ENCODE results near the gene KCNIP4. TPM values are rescaled to one million over a fixed set of nuclear protein-coding genes. Genes with fewer than 3 reads are reported as not detected.
"Not testable (repeated sequence)": the region's sequence is repeated elsewhere in the genome, so short reads cannot be mapped to it uniquely, and the experiment has no call there.

Gene KCNIP4
- not detected in 2 replicates for total RNA-seq

DNA sequence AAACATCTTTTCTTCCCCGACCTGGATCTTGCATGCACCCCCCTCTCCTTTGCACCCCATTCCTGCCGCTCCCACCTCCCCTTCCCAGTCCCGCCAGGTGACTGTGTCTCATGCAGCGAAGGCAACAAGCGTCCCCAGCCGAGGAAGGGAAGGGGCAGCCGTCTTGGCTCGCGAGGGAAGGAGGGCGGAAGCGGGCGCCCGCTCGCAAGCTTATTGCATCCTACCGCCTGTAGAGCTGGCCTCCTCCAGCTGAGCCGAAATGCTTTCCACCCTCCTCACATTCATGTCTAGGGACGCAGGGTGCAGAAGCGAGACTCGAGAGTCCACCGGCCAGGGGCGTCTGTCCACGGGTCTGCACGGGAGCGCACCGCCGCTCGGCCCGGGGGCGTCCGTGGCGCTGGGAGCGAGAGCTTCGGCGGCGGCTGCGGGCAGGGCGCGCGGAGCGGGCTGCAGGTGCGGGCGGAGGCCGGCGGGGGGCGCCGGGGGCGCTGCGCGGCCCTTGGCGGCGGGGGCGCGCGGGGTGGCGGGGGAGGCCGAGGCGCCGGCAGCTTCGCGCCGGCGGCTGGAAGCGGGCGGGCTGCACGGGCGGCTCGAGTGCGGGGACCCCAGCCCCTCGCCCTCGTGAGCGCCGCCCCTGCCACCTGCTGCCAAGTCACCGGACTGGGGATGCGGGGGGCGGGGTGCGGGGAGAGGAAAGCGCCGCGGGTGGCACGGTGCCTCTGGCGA is at the start of gene KCNIP4:
Gene KCNIP4, minus strand, starts transcription at position 426 of the 726 bp plus-strand sequence.
- intact Hi-C loops (cut with micrococcal nuclease), result no loop called here
- no peak within 1 kb of the TSS for H3K4me3 Mint-ChIP-seq

DNA sequence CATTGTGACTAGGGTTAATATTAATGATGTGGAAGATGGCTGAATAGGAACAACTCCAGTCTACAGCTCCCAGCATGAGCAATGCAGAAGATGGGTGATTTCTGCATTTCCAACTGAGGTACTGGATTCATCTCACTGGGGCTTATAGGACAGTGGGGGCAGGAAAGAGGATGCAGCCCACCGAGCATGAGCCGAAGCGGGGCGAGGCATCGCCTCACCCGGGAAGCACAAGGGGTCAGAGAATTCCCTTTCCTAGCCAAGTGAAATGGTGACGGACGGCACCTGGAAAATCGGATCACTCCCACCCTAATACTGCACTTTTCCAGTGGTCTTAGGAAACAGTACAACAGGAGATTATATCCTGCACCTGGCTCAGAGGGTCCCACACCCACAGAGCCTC is 48.0 kb upstream of the KCNIP4 start:
- not testable (repeated sequence) for H3K27me3 Mint-ChIP-seq, H3K4me1 Mint-ChIP-seq

More for the DNA sequence above, at the start of gene KCNIP4:
- Mint-ChIP-seq H3K27ac (no peak within 1 kb of the TSS), H3K4me1 (no peaks in the 10 kb centered on the region), H3K27me3 (peaks cover 27% of the 10 kb centered on the region), H3K36me3 (ENCODE audit: low read depth) (no peaks in the 10 kb centered on the region), H3K9me3 (no peaks in the 10 kb centered on the region)
- no peak for DNase-seq

DNA sequence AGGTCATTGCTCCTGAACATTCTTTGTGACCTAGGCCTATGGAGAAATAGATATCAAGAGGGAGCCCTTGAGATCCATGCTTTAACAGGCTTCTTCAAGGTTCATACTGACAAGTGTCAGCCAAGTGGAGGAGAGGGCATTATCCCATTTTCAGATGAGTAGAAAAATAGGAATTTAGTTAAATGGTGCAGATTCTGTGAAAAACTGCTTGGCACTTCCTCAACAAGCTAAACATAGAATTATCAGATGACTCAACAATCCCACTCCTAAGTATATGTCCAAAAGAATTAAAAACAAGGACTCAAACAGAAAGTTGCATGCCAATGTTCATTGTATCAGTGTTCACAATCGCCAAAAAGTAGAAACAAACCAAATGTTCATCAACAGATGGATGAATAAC is 43.8 kb upstream of the KCNIP4 start:
- Mint-ChIP-seq H3K27me3 (no peaks in the 10 kb centered on the region), H3K4me3 (no peak overlapping the region), H3K4me1 (no peaks in the 10 kb centered on the region), H3K9me3 (no peaks in the 10 kb centered on the region), H3K27ac (no peak overlapping the region), H3K36me3 (ENCODE audit: low read depth) (no peaks in the 10 kb centered on the region)
- no peak for DNase-seq
- intact Hi-C loops (cut with micrococcal nuclease), result no loop called here

More for the DNA sequence above, 48.0 kb upstream of the KCNIP4 start:
- H3K4me3 Mint-ChIP-seq; H3K9me3 Mint-ChIP-seq; H3K36me3 Mint-ChIP-seq (ENCODE audit: low read depth); H3K27ac Mint-ChIP-seq; DNase-seq; intact Hi-C loops (cut with micrococcal nuclease): not testable (repeated sequence)

DNA sequence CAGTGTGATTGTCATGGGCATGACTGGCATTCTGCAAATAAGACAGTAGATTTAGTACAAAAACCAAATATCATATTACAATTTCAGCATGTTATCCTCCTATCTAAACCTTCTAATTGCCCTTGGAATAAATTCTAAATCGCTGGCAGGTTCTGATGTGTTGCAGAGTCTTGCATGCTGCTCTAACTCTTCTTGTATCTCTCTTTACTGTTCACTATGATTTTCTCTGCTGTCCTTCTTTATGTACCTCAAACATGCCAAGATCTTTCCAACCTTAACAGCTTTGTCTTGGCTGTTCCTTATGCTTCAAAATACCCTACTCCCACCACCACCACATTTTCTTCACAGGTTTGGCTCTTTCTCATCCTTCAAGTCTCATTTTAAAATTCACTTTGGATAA is 43.0 kb upstream of the KCNIP4 start:
- no peak overlapping the region for H3K27ac Mint-ChIP-seq
- DNase-seq, result no peak
- no peaks in the 10 kb centered on the region for H3K4me1 Mint-ChIP-seq
- H3K27me3 Mint-ChIP-seq, result no peaks in the 10 kb centered on the region
- intact Hi-C loops (cut with micrococcal nuclease), result no loop called here
- H3K4me3 Mint-ChIP-seq, result no peak overlapping the region
- H3K9me3 Mint-ChIP-seq, result no peaks in the 10 kb centered on the region
- H3K36me3 Mint-ChIP-seq (ENCODE audit: low read depth), result no peaks in the 10 kb centered on the region

DNA sequence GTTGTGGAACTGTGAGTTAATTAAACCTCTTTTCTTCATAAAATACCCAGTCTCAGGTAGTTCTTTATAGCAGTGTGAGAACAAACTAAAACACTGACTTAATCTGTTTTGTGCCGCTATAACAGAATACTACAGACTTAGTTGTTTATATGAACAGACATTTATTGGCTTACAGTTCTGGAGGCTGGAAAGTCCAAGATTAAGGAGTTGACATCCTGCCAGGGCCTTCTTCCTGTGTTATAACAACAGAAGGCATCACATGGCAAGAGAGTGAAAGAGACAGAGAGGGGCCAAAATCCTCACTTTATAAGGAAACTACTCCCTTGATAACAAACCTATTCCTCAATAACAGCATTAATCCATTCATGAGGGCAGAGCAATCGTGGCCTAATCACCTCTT is 42.5 kb upstream of the KCNIP4 start:
- Mint-ChIP-seq H3K36me3 (ENCODE audit: low read depth) (no peaks in the 10 kb centered on the region), H3K9me3 (no peaks in the 10 kb centered on the region), H3K27me3 (no peaks in the 10 kb centered on the region), H3K4me1 (no peaks in the 10 kb centered on the region), H3K4me3 (no peak overlapping the region), H3K27ac (no peak overlapping the region)
- intact Hi-C loops (cut with micrococcal nuclease), result no loop called here
- no peak for DNase-seq

DNA sequence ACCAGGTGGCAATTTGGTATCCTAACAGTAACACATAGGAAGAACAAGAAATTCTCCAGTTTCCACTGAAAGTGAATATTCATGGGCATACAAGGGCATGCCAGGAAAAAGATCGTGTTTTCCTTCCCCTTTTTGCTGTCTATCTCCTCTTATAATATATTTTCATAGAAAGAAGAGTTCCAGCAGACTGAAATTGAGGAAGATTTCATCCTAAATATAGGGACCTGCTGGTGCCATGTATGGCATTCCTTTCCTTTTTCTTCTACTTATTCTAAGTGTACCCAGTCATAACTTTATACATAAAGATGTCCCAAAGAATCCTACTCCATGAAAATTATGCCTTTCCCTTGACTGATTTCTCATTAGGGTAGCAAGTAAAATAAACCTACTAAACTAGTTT is 40.8 kb upstream of the KCNIP4 start:
- intact Hi-C loops (cut with micrococcal nuclease), result no loop called here
- Mint-ChIP-seq H3K27ac (no peak overlapping the region), H3K4me3 (no peak overlapping the region), H3K9me3 (no peaks in the 10 kb centered on the region), H3K27me3 (no peaks in the 10 kb centered on the region), H3K4me1 (no peaks in the 10 kb centered on the region), H3K36me3 (ENCODE audit: low read depth) (no peaks in the 10 kb centered on the region)
- no peak for DNase-seq

DNA sequence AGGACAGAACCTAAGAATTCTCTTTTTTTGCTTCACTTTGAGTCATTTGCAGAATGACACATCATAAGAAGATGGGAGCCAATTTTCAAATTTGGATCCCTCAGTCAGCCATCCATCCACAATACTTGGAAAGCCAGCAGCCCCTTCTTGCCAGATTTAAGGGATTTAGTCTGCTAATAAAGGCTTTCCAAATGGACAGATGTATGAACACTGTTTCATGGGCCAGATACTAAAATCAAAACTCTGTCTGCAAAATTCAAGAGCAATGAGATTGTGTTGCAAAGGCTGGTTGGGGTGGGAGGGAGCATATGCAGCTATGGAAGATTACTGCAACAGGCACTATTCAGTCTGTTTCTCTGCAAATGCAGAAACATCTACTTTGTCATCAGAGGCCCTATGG is 37.7 kb upstream of the KCNIP4 start:
- H3K27ac Mint-ChIP-seq, result no peak overlapping the region
- no peaks in the 10 kb centered on the region for H3K36me3 Mint-ChIP-seq (ENCODE audit: low read depth)
- intact Hi-C loops (cut with micrococcal nuclease), result no loop called here
- DNase-seq, result no peak
- no peaks in the 10 kb centered on the region for H3K27me3 Mint-ChIP-seq
- H3K4me3 Mint-ChIP-seq, result no peak overlapping the region
- no peaks in the 10 kb centered on the region for H3K4me1 Mint-ChIP-seq
- no peaks in the 10 kb centered on the region for H3K9me3 Mint-ChIP-seq

DNA sequence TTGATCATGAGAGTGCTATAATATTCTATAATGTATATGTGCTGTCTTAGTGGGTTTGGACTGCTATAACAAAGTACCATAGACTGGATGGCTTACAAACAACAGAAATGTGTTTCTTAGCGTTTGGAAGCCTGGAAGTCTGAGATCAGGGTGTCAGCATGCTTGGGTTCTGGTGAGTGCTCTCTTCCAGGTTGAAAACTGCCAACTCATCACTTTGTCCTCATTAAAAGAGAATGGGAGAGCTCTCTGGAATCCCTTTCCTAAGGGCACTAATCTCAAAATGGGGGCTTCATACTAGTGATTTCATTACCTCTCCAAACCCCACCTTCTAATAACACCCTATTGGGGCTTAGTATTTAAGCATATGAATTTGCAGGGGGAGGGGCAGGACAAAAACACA is 33.5 kb upstream of the KCNIP4 start:
- Mint-ChIP-seq H3K9me3 (no peaks in the 10 kb centered on the region), H3K27me3 (no peaks in the 10 kb centered on the region)
- intact Hi-C loops (cut with micrococcal nuclease), result no loop called here

DNA sequence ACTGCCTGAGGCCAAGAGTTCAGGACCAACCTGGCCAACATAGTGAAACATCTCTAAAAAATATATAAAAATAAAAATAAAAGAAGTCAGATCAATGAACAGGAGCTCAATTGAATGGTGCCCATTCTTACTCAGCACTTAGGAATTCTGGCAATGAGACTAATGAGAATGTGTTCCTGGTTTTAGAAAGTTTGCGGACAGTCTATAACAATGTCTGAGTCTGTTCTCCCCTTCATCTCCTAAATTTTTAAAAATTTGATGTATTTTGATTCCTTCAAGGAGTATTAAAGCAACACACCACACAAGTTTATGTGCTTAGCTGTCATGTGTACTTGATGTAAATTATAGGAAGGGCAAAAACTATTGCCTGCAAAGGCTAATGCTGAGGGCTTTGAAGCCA is 30.6 kb upstream of the KCNIP4 start:
- DNase-seq, result no peak
- no peaks in the 10 kb centered on the region for H3K4me1 Mint-ChIP-seq

More for the DNA sequence above, 33.5 kb upstream of the KCNIP4 start:
- DNase-seq, result no peak
- H3K36me3 Mint-ChIP-seq (ENCODE audit: low read depth), result no peaks in the 10 kb centered on the region
- no peak overlapping the region for H3K27ac Mint-ChIP-seq
- no peaks in the 10 kb centered on the region for H3K4me1 Mint-ChIP-seq
- no peak overlapping the region for H3K4me3 Mint-ChIP-seq

DNA sequence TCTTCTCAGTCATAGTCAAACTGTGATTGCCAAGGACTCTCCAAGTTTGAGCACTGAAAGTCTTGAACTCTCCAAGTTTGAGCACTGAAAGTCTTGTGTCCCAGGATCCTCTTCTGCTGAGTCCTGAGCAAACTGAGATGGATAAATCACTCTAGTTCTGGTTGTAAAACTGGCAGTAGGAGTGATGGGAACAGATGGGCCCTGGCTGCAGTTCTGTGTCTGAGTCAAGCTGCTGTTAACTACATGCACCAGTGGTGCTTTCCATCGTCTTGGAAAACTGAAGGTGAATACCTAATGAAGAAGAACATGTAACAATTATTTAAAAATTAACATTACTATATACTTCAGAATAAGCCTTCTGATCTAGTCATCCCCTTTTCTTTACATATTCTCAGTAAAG is 27.6 kb upstream of the KCNIP4 start:
- Mint-ChIP-seq H3K36me3 (ENCODE audit: low read depth) (no peaks in the 10 kb centered on the region), H3K4me1 (no peaks in the 10 kb centered on the region), H3K27ac (no peak overlapping the region), H3K9me3 (peaks cover 10% of the 10 kb centered on the region), H3K27me3 (no peaks in the 10 kb centered on the region), H3K4me3 (no peak overlapping the region)
- intact Hi-C loops (cut with micrococcal nuclease), result no loop called here
- DNase-seq, result no peak

More for the DNA sequence above, 30.6 kb upstream of the KCNIP4 start:
- Mint-ChIP-seq H3K27ac (no peak overlapping the region), H3K36me3 (ENCODE audit: low read depth) (no peaks in the 10 kb centered on the region), H3K9me3 (peaks cover 10% of the 10 kb centered on the region), H3K4me3 (no peak overlapping the region), H3K27me3 (no peaks in the 10 kb centered on the region)
- intact Hi-C loops (cut with micrococcal nuclease), result no loop called here

DNA sequence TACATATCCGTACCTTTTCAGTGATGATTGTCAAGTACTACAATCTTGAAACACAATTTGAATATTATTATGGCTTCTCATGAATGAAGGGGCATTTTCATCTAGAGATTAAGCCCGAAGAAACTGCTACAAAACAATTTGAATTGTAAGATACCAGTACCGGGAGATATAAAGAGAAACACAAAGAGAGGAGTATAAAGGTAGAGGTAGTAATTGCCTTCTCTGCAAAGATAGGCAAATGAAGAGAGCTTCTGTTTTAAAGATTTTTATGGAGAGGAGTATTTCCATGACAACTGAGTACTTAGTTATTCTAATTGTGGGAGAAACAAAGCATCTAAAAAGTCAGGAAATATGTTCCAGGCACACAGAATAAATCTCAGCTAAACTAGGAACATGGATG is 25.3 kb upstream of the KCNIP4 start:
- no peak overlapping the region for H3K4me3 Mint-ChIP-seq
- intact Hi-C loops (cut with micrococcal nuclease), result no loop called here

DNA sequence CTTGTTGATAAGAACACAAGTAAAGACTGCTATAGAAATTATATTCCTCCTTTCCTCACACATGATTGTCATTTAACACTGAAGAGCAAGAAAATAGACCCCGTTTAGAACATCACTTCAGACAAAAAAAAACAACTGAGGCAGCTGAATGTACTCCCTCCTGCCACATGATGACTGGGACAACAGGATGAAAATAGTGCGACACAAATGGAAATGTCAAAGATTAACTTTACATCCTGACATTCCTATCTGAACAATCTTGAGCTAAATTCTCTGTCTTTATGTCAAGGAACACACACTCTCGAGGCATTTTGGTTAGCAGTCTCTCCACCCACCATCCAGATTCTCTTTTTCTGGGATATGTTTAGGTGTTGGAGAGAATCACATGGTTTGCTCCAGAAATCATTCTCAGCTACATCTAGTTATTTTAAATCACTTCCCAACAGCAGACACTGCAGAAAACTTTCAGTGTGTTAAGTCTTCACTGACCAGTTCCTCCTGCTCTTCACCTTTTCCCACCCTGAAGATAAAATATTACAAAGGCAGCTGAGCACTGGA is 16.3 kb upstream of the KCNIP4 start:
- H3K4me1 Mint-ChIP-seq, result no peaks in the 10 kb centered on the region
- no peaks in the 10 kb centered on the region for H3K9me3 Mint-ChIP-seq
- H3K27me3 Mint-ChIP-seq, result no peaks in the 10 kb centered on the region
- no peak overlapping the region for H3K4me3 Mint-ChIP-seq
- no peak overlapping the region for H3K27ac Mint-ChIP-seq
- no peaks in the 10 kb centered on the region for H3K36me3 Mint-ChIP-seq (ENCODE audit: low read depth)
- DNase-seq, result no peak
- intact Hi-C loops (cut with micrococcal nuclease), result no loop called here

More for the DNA sequence above, 25.3 kb upstream of the KCNIP4 start:
- DNase-seq, result no peak
- H3K4me1 Mint-ChIP-seq, result no peaks in the 10 kb centered on the region
- H3K27ac Mint-ChIP-seq, result no peak overlapping the region
- peaks cover 10% of the 10 kb centered on the region for H3K9me3 Mint-ChIP-seq
- no peaks in the 10 kb centered on the region for H3K27me3 Mint-ChIP-seq
- H3K36me3 Mint-ChIP-seq (ENCODE audit: low read depth), result no peaks in the 10 kb centered on the region

DNA sequence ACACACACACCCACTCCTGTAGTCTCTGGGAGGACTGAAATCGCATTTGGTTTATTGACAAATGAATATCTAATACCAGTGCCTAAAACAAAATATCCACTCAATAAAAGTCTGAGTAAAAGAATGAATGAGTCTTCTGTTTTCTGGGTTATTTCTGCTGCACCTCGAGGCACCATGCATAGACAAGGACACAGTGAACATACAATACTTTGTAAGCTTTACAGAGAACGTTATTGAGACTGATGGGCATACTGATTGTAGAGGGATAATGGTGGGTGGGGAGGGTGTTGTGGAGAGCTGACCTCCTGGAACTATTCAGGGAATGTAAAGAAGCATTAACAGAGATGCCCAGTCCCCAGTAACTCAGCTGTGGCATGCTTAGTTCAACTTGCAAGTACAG is 14.1 kb upstream of the KCNIP4 start:
- Mint-ChIP-seq H3K27ac (no peak overlapping the region), H3K27me3 (no peaks in the 10 kb centered on the region), H3K4me3 (no peak overlapping the region), H3K9me3 (no peaks in the 10 kb centered on the region), H3K4me1 (no peaks in the 10 kb centered on the region), H3K36me3 (ENCODE audit: low read depth) (no peaks in the 10 kb centered on the region)
- no peak for DNase-seq
- intact Hi-C loops (cut with micrococcal nuclease), result no loop called here

DNA sequence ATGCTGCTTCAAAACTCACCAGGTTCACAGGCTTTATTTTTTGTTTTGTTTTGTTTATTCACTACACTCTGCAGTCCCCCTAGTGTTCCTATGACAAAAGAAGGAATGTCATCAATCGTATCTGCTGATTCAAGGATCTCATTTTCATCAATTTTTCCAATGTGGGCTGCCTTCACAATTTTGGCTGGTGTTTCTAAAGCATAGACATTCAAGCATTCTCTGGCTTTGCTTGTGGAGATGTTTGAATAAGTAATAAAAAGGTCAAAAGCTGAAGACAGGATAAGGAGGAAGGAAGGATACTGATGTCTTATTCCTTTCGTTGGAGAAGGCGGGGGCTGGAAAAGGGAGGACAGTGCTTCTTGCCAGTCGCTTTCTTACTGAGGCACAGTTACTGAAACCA is 12.2 kb upstream of the KCNIP4 start:
- intact Hi-C loops (cut with micrococcal nuclease), result no loop called here
- Mint-ChIP-seq H3K4me1 (no peaks in the 10 kb centered on the region), H3K9me3 (no peaks in the 10 kb centered on the region), H3K36me3 (ENCODE audit: low read depth) (no peaks in the 10 kb centered on the region), H3K27ac (no peak overlapping the region), H3K27me3 (no peaks in the 10 kb centered on the region), H3K4me3 (no peak overlapping the region)
- no peak for DNase-seq

DNA sequence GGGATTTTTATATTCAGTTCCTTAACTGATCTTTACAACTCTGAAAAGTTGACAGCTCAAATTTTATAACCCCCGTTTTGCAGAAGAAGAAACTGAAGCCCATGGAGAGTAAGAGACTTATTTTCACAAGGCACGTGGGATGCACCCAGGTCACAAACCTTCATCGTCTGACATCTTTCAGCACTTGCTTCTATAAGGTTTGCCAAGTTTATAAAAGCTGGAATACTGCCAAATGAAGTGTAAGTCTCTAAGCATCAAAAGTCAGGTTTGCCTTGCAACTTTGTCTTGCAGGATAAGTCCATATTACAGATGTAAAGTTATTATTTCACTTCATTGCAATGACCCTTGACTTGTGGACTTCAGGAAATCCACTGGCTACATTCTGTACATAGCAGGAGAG is 6.3 kb upstream of the KCNIP4 start:
- Mint-ChIP-seq H3K4me3 (no peak overlapping the region), H3K9me3 (no peaks in the 10 kb centered on the region), H3K36me3 (ENCODE audit: low read depth) (no peaks in the 10 kb centered on the region), H3K4me1 (no peaks in the 10 kb centered on the region), H3K27ac (no peak overlapping the region), H3K27me3 (peaks cover 3% of the 10 kb centered on the region)
- intact Hi-C loops (cut with micrococcal nuclease), result no loop called here
- DNase-seq, result no peak

Data from activated CD4-positive, alpha-beta T cell treated with anti-CD3 and anti-CD28 coated beads, Interleukin-2, amount 10 ng/mL, durations not matched to agents 24 days and 14 days (primary cell).